Right atrium auricular region (tissue), 2 donors: ENCODE data around the gene OSBPL3. TPM values are rescaled to one million over a fixed set of nuclear protein-coding genes. Genes with fewer than 3 reads are reported as not detected.

Experiments
- DNase-seq: peaks from one replicate; pipeline ENCODE4 v3.0.0-alpha.2; 2019; ENCODE audit warnings: low spot score
- H3K27ac ChIP-seq, 2 donors: fragments of 200-600 bp; sonication (generic); 1 replicate in 1 of 2; 2 replicates in 1 of 2; pipeline ENCODE4 v1.5.1; 2016 to 2019
- H3K27me3 ChIP-seq, 2 donors: fragments of 200-600 bp; sonication (generic); one replicate each; pipeline versions ENCODE4 v1.5.1 to v1.6.0; 2017 to 2019
- H3K36me3 ChIP-seq: fragments of 200-600 bp; sonication (generic); one replicate; pipeline ENCODE4 v1.5.1; 2016
- H3K4me1 ChIP-seq, 2 donors: fragments of 200-600 bp; sonication (generic); one replicate each; pipeline versions ENCODE4 v1.5.1 to v1.6.0; 2017 to 2019
- H3K4me3 ChIP-seq, 2 donors: fragments of 200-600 bp; sonication (generic); 1 replicate in 1 of 2; 2 replicates in 1 of 2; pipeline ENCODE4 v1.5.1; 2017 to 2019; ENCODE audit warnings: mild to moderate bottlenecking in 1 of 2, moderate library complexity in 1 of 2
- H3K9me3 ChIP-seq, 2 donors: fragments of 200-600 bp; sonication (generic); one replicate each; pipeline ENCODE4 v1.5.1; 2019
- total RNA-seq, 2 donors: library from RNA; depleted of rRNA; stranded (reverse); fragments of >200 nt; gene quantifications; one replicate each; pipeline ENCODE4 v1.1.0, GENCODE V29; 2016
- TF ChIP-seq, protein P1 (sequence below), 2 donors: fragments of 200-600 bp; sonication (generic); IDR thresholded peaks; one replicate each; pipeline ENCODE4 v1.5.1; 2019; ENCODE audit warnings: antibody characterized with exemption in 2 of 2

Gene OSBPL3
- total RNA-seq, 2 donors from 2014 or later, result 4.8 to 6.7 TPM

DNA sequence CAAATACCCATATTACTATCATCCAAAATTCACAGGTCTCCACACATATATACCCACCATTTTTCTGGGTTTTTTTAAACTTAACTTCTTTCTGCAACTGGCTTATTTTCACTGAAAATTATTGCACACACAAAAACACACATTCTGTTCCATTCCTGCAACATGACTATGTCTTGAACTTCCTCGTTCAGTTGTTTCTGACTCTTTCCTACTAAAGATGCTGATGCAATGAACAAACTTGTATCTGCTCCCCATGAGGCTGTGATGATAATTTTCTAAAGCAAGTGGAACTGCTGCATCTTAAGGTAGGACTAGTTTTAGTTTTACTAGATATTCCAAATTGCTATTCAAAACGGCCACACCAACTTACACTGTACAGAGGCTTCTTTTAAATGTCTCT lies 77.7 kb downstream of the OSBPL3 start:
- H3K4me3 ChIP-seq, result no peak overlapping the region
- peaks cover 0 to 10% of the 10 kb centered on the region in 2 donors for H3K4me1 ChIP-seq
- TF ChIP-seq, protein P1, sequence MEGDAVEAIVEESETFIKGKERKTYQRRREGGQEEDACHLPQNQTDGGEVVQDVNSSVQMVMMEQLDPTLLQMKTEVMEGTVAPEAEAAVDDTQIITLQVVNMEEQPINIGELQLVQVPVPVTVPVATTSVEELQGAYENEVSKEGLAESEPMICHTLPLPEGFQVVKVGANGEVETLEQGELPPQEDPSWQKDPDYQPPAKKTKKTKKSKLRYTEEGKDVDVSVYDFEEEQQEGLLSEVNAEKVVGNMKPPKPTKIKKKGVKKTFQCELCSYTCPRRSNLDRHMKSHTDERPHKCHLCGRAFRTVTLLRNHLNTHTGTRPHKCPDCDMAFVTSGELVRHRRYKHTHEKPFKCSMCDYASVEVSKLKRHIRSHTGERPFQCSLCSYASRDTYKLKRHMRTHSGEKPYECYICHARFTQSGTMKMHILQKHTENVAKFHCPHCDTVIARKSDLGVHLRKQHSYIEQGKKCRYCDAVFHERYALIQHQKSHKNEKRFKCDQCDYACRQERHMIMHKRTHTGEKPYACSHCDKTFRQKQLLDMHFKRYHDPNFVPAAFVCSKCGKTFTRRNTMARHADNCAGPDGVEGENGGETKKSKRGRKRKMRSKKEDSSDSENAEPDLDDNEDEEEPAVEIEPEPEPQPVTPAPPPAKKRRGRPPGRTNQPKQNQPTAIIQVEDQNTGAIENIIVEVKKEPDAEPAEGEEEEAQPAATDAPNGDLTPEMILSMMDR (IDR thresholded peaks at IDR 0.05), result no peak

DNA sequence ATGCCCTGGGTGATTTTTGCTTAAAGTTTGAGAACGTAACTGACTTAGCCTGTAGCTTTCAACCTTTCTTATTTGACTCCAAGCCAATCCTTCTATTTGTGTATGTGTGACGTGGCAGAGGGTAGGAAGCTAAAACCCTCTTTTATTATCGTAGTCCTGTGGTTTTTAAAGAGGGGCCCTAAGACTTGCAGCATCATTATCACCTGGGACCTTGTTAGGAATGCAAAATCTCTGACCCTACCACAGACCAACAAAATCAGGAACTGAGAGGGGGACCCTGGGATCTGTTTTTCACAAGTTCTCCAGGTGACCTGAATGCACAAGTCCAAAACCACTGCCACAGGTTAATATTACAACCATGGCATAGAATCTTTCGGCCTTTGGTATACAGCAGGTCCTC lies 80.1 kb downstream of the OSBPL3 start:
- DNase-seq, result no peak
- Histone ChIP-seq H3K4me3 (no peak overlapping the region), H3K36me3 (no peaks in the 10 kb centered on the region), H3K4me1 (peaks cover 0 to 14% of the 10 kb centered on the region in 2 donors), H3K27ac (no peak overlapping the region), H3K27me3 (no peaks in the 10 kb centered on the region), H3K9me3 (no peaks in the 10 kb centered on the region)
- TF ChIP-seq, protein P1 (IDR thresholded peaks at IDR 0.05), result no peak

More for the DNA sequence above, 77.7 kb downstream of the OSBPL3 start:
- Histone ChIP-seq H3K9me3 (no peaks in the 10 kb centered on the region), H3K27me3 (no peaks in the 10 kb centered on the region), H3K36me3 (no peaks in the 10 kb centered on the region), H3K27ac (no peak overlapping the region)
- DNase-seq, result no peak

DNA sequence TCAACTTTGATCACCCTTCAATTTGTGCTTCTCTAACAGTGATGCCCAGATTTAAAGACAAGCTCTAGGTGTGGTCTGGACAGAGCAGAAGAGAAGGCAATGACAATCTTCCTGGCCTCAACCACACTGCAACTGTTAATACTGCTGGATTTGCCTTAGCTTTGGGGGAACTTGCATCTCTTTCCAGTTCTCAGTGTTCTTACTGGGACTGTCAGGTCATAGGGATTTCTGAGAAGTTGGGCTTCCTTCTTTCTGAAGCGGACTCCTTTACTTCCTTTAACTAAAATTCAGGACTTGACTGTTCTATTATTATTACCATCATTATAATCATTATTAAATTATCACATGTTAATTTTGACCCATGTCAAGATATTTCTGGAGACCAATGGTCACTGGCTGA lies 80.8 kb downstream of the OSBPL3 start:
- Histone ChIP-seq H3K4me3 (no peak overlapping the region), H3K27me3 (no peaks in the 10 kb centered on the region), H3K9me3 (no peaks in the 10 kb centered on the region), H3K4me1 (peaks cover 0 to 19% of the 10 kb centered on the region in 2 donors), H3K27ac (no peak overlapping the region), H3K36me3 (no peaks in the 10 kb centered on the region)
- TF ChIP-seq, protein P1 (IDR thresholded peaks at IDR 0.05), result no peak
- DNase-seq, result no peak

DNA sequence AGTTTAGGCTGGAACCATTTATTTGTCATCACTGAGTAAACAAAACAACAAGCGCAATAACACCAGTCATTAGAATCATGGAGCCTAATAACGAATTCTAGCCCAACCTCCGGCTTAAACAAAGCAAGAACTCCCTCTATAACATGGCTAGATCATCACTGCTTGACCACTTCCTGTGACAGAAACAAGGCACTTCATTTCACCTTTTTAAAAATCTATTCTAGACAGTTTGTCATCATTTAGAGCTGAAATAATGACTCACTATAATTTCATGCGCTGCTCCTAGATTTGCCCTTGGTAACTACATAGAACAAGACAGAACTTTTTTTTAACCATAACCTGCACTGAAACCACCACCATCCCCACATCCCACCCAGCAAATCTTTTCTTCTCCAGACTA lies 81.3 kb downstream of the OSBPL3 start:
- DNase-seq, result no peak
- H3K27me3 ChIP-seq, result no peaks in the 10 kb centered on the region
- H3K36me3 ChIP-seq, result no peaks in the 10 kb centered on the region
- H3K27ac ChIP-seq, result no peak overlapping the region
- peaks cover 0 to 19% of the 10 kb centered on the region in 2 donors for H3K4me1 ChIP-seq
- TF ChIP-seq, protein P1 (IDR thresholded peaks at IDR 0.05), result no peak
- H3K9me3 ChIP-seq, result no peaks in the 10 kb centered on the region
- H3K4me3 ChIP-seq, result no peak overlapping the region

DNA sequence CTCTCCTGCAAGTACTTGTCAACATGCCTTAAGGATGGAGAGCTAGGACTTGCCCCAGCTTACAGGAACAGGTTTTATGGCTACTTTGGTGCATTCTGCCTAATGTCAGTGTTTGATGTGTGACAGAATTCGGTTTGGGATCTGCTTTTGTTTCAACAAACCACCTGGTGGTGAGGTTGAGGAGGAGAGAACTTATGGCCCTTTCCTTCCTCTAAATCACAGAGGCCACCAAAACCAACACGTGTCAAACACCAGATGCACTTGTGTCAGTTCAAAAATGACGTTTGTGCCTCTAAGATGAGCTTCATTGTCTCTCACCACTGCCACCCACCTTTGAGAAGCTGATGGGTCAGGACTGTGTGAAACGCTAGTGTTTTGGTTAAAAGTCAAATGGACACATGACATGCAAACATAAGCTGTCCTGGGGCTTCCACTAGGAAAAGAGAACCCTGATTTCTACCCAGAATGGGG lies 83.9 kb downstream of the OSBPL3 start:
- H3K9me3 ChIP-seq, result no peaks in the 10 kb centered on the region
- no peak for DNase-seq
- H3K27ac ChIP-seq, result no peak overlapping the region
- no peaks in the 10 kb centered on the region for H3K36me3 ChIP-seq
- H3K4me1 ChIP-seq, result peaks cover 0 to 19% of the 10 kb centered on the region in 2 donors
- TF ChIP-seq, protein P1 (IDR thresholded peaks at IDR 0.05), result no peak
- H3K4me3 ChIP-seq, result no peak overlapping the region
- H3K27me3 ChIP-seq, result no peaks in the 10 kb centered on the region
